NT2/D1 (cell line): ENCODE data around the gene PRKD3.

Experiments used
- DNase-seq: peaks from one replicate; pipeline ENCODE4 v3.0.0-alpha.2; 2011; ENCODE audit warnings: low read depth, low spot score
- H3K27me3 ChIP-seq: 2 replicates; pipeline ENCODE4 v1.6.0; 2011; ENCODE audit warnings: mild to moderate bottlenecking; ENCODE audit not compliant: insufficient read length, insufficient read depth
- H3K36me3 ChIP-seq: 2 replicates; pipeline ENCODE4 v1.6.1; 2011; ENCODE audit warnings: mild to moderate bottlenecking, low read length, mixed read lengths; ENCODE audit not compliant: insufficient read depth, insufficient read length
- H3K4me1 ChIP-seq: 2 replicates; pipeline ENCODE4 v1.5.1; 2011; ENCODE audit not compliant: insufficient read depth, insufficient read length
- H3K4me3 ChIP-seq: 2 replicates; pipeline ENCODE4 v1.5.1; 2011; ENCODE audit warnings: low read depth; ENCODE audit not compliant: insufficient read length
- H3K9ac ChIP-seq: 2 replicates; pipeline ENCODE4 v1.6.0; 2011; ENCODE audit warnings: low read depth; ENCODE audit not compliant: insufficient read length
- H3K9me3 ChIP-seq: 2 replicates; pipeline ENCODE4 v1.5.1; 2011; ENCODE audit warnings: mild to moderate bottlenecking, low read length; ENCODE audit not compliant: insufficient read depth
- SUZ12 ChIP-seq: IDR thresholded peaks from 2 replicates; pipeline ENCODE4 v1.6.1; 2011; ENCODE audit not compliant: insufficient read length, insufficient read depth; ENCODE audit errors: extremely low read depth
- YY1 ChIP-seq: IDR thresholded peaks from 2 replicates; pipeline ENCODE4 v1.6.1; 2011; ENCODE audit not compliant: insufficient read length, insufficient read depth
- ZNF274 ChIP-seq: IDR thresholded peaks from 2 replicates; pipeline ENCODE4 v1.6.1; 2011; ENCODE audit warnings: mild to moderate bottlenecking, low read depth, low read length

Gene PRKD3

DNA sequence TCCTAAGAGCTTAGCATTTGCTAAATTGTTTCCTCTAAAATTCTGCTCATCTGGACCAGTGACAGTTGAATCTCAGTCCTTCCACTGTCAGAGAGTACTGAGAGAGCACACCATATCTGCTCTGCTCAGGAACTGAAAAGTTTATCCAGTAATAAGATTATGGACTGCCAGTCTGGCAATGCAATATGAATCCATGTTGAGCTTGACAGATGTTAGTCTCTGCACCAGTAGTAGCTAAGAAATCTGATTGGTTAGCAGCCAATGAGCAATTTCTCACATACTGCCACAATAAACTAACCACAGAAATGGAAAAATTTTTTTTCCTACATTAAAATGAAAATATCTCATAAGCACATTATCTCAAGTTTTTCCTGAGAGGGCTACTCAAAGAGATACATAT lies 2.3 kb downstream of the PRKD3 start:
- no peak for TF ChIP-seq SUZ12
- TF ChIP-seq ZNF274: no peak
- TF ChIP-seq YY1: no peak
- peaks cover 24% of the 10 kb centered on the region for H3K27me3 ChIP-seq
- H3K4me1 ChIP-seq: no peaks in the 10 kb centered on the region

DNA sequence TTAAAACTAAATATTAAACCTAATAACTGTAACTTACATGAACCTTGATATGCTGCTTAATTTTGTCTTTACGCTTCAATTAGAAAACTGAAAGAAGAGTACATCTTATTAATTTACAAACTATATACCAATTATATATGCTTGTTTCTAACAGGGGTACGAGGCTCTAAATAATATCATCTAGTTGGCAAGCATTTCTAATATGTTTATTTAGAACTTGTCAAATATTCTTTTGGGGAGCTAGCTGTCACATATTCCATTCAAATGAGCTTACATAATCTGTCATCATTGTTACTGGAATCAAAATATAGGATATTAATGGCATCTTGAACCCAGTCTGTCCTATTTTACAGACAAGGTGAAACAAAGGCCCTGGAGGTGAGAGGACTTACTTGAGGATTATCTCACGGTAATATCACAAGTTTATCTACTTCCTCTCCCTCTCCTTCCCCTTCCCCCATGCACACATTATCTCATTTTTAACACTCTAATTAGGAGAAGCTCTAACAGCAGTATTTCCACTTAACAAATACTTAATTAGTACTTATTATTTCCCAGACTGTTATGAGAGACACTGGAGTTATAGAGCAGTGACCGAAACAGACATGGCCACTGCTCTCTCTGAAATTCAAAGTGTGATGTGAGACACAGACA lies 3.5 kb downstream of the PRKD3 start:
- no peak for DNase-seq
- Histone ChIP-seq H3K9me3 (no peaks in the 10 kb centered on the region), H3K9ac (no peak overlapping the region), H3K27me3 (peaks cover 15% of the 10 kb centered on the region), H3K4me1 (no peaks in the 10 kb centered on the region), H3K36me3 (peaks cover 25% of the 10 kb centered on the region), H3K4me3 (no peak overlapping the region)
- no peak for TF ChIP-seq ZNF274
- no peak for TF ChIP-seq SUZ12
- TF ChIP-seq YY1: no peak

More for the DNA sequence above, 2.3 kb downstream of the PRKD3 start:
- no peaks in the 10 kb centered on the region for H3K9me3 ChIP-seq
- H3K36me3 ChIP-seq: peaks cover 18% of the 10 kb centered on the region
- H3K9ac ChIP-seq: no peak overlapping the region
- DNase-seq: no peak
- no peak overlapping the region for H3K4me3 ChIP-seq

- H3K9me3 ChIP-seq: no peaks in the 10 kb centered on the region
- no peak for DNase-seq
- H3K27me3 ChIP-seq: peaks cover 3% of the 10 kb centered on the region
- H3K9ac ChIP-seq: no peak overlapping the region
- H3K36me3 ChIP-seq: peaks cover 27% of the 10 kb centered on the region
- no peaks in the 10 kb centered on the region for H3K4me1 ChIP-seq
- TF ChIP-seq ZNF274 (no peak), YY1 (no peak), SUZ12 (no peak)
- H3K4me3 ChIP-seq: no peak overlapping the region
These were observed 4.7 kb downstream of the PRKD3 start for GRCh38 chr2:37319754-37320609.

- no peak for TF ChIP-seq ZNF274
- TF ChIP-seq YY1: no peak
- TF ChIP-seq SUZ12: no peak
- peaks cover 27% of the 10 kb centered on the region for H3K36me3 ChIP-seq
- H3K4me1 ChIP-seq: no peaks in the 10 kb centered on the region
- no peaks in the 10 kb centered on the region for H3K27me3 ChIP-seq
- no peak overlapping the region for H3K9ac ChIP-seq
- no peak overlapping the region for H3K4me3 ChIP-seq
- no peak for DNase-seq
- no peaks in the 10 kb centered on the region for H3K9me3 ChIP-seq
These were observed 6.2 kb downstream of the PRKD3 start for GRCh38 chr2:37318401-37318800.

DNA sequence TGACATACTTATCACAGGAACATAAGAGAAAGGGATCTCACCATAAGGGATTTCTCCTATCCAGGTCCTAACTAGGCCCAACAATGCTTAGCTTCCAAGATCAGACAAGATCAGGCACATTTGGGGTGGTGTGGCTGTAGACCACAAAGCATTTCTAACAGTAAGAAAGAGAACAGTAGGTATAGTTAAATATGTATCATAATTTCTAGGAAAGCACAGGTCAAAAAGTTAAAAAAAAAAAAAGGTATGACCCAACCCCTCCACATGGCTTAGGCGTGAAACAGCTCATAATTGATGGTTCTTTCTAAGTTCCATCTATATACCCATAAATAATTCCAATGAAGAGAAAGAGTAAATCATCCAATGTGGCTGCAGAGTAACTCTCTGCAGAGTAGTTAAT lies 6.9 kb downstream of the PRKD3 start:
- H3K4me3 ChIP-seq: no peak overlapping the region

GRCh38 chr2:37316181-37316580 lies 8.5 kb downstream of the PRKD3 start:
- Histone ChIP-seq H3K27me3 (no peaks in the 10 kb centered on the region), H3K4me3 (no peak overlapping the region), H3K9me3 (no peaks in the 10 kb centered on the region), H3K4me1 (no peaks in the 10 kb centered on the region), H3K36me3 (peaks cover 19% of the 10 kb centered on the region), H3K9ac (no peak overlapping the region)
- no peak for DNase-seq
- no peak for TF ChIP-seq SUZ12
- TF ChIP-seq YY1: no peak
- TF ChIP-seq ZNF274: no peak

More for the DNA sequence above, 6.9 kb downstream of the PRKD3 start:
- Histone ChIP-seq H3K9me3 (no peaks in the 10 kb centered on the region), H3K9ac (no peak overlapping the region), H3K27me3 (no peaks in the 10 kb centered on the region), H3K36me3 (peaks cover 30% of the 10 kb centered on the region), H3K4me1 (no peaks in the 10 kb centered on the region)
- no peak for DNase-seq
- TF ChIP-seq YY1 (no peak), SUZ12 (no peak), ZNF274 (no peak)

- Histone ChIP-seq H3K36me3 (peaks cover 19% of the 10 kb centered on the region), H3K4me1 (no peaks in the 10 kb centered on the region), H3K9ac (no peak overlapping the region), H3K9me3 (no peaks in the 10 kb centered on the region), H3K4me3 (no peak overlapping the region), H3K27me3 (no peaks in the 10 kb centered on the region)
- TF ChIP-seq ZNF274 (no peak), SUZ12 (no peak), YY1 (no peak)
- no peak for DNase-seq
These were observed 9.3 kb downstream of the PRKD3 start for GRCh38 chr2:37315364-37315763.
